BLaER1 (cell line): ENCODE measurements around the gene TLX2.

Source experiments
- H3K27ac ChIP-seq: shearing (Covaris generic); formaldehyde crosslinking; 2 replicates; pipeline ENCODE4 v1.8.1; 2022
- H3K27me3 ChIP-seq: shearing (Covaris generic); formaldehyde crosslinking; 2 replicates; pipeline ENCODE4 v1.8.1; 2022
- H3K36me3 ChIP-seq: shearing (Covaris generic); formaldehyde crosslinking; 2 replicates; pipeline ENCODE4 v1.8.1; 2022
- H3K4me1 ChIP-seq: shearing (Covaris generic); formaldehyde crosslinking; 2 replicates; pipeline ENCODE4 v1.8.1; 2022
- H3K4me2 ChIP-seq: shearing (Covaris generic); formaldehyde crosslinking; 2 replicates; pipeline ENCODE4 v1.8.1; 2022
- H3K4me3 ChIP-seq: shearing (Covaris generic); formaldehyde crosslinking; 2 replicates; pipeline ENCODE4 v1.8.1; 2022
- H3K9ac ChIP-seq: shearing (Covaris generic); formaldehyde crosslinking; 2 replicates; pipeline ENCODE4 v1.8.1; 2022
- H3K9me3 ChIP-seq: shearing (Covaris generic); formaldehyde crosslinking; 2 replicates; pipeline ENCODE4 v1.8.1; 2022
- H4K20me1 ChIP-seq: shearing (Covaris generic); formaldehyde crosslinking; 2 replicates; pipeline ENCODE4 v1.8.1; 2022
- Cebpa-rat ChIP-seq: shearing (Covaris generic); IDR thresholded peaks from 2 replicates; pipeline ENCODE4 v1.8.1; 2022

The TLX2 gene

DNA sequence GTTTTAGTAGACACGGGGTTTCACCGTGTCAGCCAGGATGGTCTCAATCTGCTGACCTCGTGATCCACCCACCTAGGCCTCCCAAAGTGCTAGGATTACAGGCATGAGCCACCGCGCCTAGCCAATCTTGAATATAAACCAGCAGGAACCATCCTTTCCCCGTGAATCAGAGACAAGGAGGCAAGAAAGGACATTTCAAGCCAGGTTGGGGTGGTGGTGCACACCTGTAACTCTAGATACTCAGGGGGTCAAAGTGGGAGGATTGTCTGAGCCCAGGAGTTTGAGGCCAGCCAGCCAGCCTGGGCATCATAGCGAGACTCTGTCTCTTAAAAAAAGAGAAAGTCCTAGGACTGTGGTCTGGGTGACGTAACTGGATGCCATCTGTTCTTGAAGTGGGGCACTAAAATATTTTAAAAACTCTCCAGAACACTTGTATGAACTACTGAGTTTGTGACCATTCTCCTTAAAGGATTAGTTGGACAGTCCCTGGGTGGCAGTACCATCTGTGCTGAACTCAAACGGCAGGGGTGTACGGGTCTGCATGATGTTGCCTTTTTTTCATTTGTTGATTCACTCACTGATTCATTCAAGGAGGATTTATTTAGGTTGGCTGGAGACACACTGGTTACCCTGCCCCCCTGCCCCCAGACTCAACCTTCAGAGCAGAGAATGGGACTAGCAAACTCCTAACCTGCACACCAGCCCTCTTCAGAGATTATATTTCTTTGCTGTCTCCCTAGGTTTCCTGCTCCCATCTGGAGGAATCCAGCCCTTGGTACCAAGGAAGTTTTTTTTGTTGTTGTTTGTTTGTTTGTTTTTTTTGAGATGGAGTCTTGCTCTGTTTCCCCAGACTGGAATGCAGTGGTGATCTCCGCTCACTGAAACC lies 2.9 kb upstream of the TLX2 start:
- TF ChIP-seq Cebpa-rat: no peak
- peaks cover 34% of the 10 kb centered on the region for H4K20me1 ChIP-seq
- H3K27me3 ChIP-seq: peaks cover 84% of the 10 kb centered on the region
- H3K9me3 ChIP-seq: peaks cover 24% of the 10 kb centered on the region; the same call in 1 of the 2 replicates
- peaks cover 32% of the 10 kb centered on the region for H3K4me1 ChIP-seq
- no peak overlapping the region for H3K9ac ChIP-seq
- H3K4me3 ChIP-seq: no peak overlapping the region
- H3K27ac ChIP-seq: no peak overlapping the region
- no peaks in the 10 kb centered on the region for H3K36me3 ChIP-seq
- H3K4me2 ChIP-seq: no peak overlapping the region

DNA sequence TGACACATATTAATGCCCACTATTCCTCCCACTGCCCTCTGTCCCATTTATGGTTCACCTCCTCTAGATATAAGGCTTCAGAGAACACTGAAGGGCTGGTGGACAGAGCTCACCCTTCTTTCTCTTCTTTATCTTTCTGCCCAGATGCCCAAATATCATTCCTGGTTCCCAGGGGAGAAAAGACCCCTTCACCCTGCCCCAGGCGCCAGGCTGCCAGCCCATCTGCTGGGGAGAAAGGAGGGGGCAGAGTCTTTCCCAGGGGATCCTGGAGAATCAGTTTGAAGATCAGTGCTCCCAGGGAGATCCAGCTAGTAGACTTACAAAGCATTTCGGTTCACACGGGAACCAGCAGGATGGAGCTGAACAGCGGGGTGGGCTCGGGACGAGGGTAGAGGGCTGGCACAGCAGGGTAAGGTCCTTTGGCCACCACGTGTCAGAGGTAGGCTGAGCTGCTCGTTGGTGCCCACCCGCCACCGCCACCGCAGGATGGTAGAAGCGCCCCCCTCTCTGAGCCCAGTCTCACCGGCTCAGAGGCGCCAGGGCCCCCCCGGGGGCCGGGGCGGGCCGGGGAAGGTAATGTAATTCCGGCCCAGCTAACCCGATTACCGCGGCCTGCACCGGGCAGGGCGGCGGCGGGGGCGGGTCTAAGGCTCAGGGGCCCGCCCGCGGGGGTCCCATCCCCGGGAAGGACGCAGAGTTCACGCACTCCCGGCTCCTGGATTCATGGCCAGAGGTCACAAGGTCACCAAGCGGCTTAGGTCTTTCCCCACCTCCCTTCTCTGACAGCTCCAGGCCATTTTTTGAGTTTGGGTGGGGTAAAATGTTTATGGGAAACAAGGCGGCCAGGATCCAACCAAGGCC lies 1.3 kb upstream of the TLX2 start:
- Histone ChIP-seq H4K20me1 (peaks cover 39% of the 10 kb centered on the region), H3K36me3 (no peaks in the 10 kb centered on the region), H3K27ac (no peak overlapping the region), H3K4me3 (no peak overlapping the region), H3K4me1 (peaks cover 22% of the 10 kb centered on the region), H3K4me2 (no peak overlapping the region), H3K9ac (no peak overlapping the region), H3K9me3 (peaks cover 27% of the 10 kb centered on the region; the same call in 1 of the 2 replicates), H3K27me3 (peaks cover 100% of the 10 kb centered on the region)
- no peak for TF ChIP-seq Cebpa-rat

DNA sequence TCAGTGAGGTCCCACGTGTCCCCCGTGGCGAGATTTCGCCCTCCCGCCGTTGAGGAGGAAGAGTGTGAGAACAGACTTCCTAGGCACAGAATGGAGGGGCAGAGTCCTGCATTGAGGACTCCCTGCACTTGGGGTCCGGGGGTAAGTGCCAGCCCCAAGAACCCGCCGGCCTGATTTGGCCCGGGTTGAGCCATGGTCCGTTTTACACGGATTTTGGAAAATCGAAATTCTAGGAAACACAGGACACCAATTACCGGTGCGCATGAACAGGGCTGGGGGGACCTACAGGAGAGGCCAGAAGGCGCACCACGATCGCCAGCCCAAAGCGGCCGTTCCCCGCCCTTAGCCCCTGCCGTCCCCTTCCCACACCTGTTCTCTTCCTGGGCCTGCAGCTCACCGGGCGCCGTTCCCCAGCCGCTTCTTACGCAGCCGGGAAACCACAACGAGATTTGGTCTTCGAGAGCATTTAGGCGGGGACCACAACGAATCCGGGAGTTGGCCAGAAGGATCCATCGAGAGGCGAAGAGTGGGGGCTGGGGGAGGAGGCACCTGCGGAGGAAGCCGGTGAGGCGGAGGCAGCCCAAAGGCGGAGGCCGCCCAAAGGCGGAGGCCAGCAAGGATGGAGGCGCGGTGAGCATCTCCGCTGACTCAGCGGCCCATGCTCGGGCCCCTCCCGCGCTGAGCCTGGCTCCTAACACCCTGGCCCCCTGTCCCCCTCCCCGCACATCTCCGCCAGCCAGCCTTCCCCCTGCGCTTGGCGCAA lies 464 bp upstream of the TLX2 start:
- peaks cover 16% of the 10 kb centered on the region for H3K4me1 ChIP-seq
- no peak overlapping the region for H3K27ac ChIP-seq
- H3K27me3 ChIP-seq: peaks cover 100% of the 10 kb centered on the region
- no peaks in the 10 kb centered on the region for H3K36me3 ChIP-seq
- H3K4me3 ChIP-seq: 0 out of 2 replicates have a peak overlapping the region, but pooled peaks have one; percentile 41
- H4K20me1 ChIP-seq: peaks cover 39% of the 10 kb centered on the region
- peaks cover 27% of the 10 kb centered on the region; the same call in 1 of the 2 replicates for H3K9me3 ChIP-seq
- TF ChIP-seq Cebpa-rat: no peak
- H3K9ac ChIP-seq: no peak overlapping the region
- peak overlapping the region; percentile 47 for H3K4me2 ChIP-seq

DNA sequence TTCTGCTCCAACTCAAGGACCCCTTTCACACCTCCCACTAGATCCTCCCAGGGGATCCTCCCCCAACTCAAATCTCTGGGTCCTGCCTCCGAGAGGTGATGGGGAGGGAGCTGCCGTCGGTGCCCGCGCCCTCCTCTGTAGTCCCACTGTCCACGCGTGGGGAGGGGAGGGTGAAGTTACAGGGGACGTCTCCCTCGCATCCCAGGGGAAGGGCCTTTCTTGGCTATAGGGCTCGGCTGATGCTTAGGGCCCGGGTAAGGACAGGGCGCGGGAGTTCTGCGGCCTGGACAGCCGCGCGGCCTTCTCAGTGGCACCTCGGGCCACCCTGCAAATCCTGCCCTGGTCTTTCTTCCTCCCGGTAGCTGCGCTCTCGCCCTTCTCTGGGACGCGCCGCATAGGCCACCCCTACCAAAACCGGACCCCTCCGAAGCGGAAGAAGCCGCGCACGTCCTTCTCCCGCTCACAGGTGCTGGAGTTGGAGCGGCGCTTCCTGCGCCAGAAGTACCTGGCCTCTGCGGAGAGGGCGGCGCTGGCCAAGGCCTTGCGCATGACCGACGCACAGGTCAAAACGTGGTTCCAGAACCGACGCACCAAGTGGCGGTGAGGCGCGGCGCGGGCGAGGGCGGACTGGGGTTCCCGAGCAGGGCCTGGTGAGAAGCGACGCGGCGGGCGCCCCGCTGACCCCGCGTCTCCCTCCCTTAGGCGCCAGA lies 1.2 kb downstream of the TLX2 start:
- no peak for TF ChIP-seq Cebpa-rat
- Histone ChIP-seq H3K4me1 (peaks cover 16% of the 10 kb centered on the region), H4K20me1 (peaks cover 39% of the 10 kb centered on the region), H3K9ac (no peak overlapping the region), H3K27me3 (peaks cover 100% of the 10 kb centered on the region), H3K4me2 (peak overlapping the region; percentile 47; the same call in 1 of the 2 replicates), H3K36me3 (no peaks in the 10 kb centered on the region), H3K4me3 (0 out of 2 replicates have a peak overlapping the region, but pooled peaks have one; percentile 41), H3K27ac (no peak overlapping the region), H3K9me3 (peaks cover 27% of the 10 kb centered on the region; the same call in 1 of the 2 replicates)

DNA sequence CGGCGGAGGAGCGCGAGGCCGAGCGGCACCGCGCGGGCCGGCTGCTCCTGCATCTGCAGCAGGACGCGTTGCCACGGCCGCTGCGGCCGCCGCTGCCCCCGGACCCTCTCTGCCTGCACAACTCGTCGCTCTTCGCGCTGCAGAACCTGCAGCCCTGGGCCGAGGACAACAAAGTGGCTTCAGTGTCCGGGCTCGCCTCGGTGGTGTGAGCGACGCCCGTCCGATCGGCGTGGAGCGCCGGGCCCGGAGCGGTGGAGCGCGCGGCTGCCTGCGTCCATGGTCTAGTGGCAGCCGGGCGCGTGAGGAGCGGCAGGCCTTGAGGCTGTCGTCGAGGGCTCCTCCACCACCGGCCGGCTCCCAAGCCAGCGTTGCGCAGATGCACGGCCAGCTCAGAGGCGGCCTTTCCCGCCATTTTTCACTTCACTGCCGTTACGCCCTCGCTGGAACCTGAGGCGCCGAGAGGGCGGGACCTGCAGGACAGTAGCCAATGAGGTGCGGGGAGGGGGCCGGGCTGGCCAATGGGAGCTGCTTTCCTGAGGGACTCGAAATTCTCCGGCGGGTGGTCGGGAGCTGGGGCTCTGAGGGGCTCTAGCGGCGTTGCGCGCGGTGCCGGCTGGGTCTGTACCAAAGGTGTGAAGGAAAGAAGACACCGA lies 1.9 kb downstream of the TLX2 start:
- Histone ChIP-seq H3K27me3 (peaks cover 97% of the 10 kb centered on the region), H4K20me1 (peaks cover 39% of the 10 kb centered on the region), H3K9me3 (peaks cover 27% of the 10 kb centered on the region; the same call in 1 of the 2 replicates), H3K4me2 (no peak overlapping the region), H3K36me3 (no peaks in the 10 kb centered on the region), H3K27ac (no peak overlapping the region), H3K9ac (no peak overlapping the region), H3K4me3 (no peak overlapping the region), H3K4me1 (peaks cover 16% of the 10 kb centered on the region)
- no peak for TF ChIP-seq Cebpa-rat

DNA sequence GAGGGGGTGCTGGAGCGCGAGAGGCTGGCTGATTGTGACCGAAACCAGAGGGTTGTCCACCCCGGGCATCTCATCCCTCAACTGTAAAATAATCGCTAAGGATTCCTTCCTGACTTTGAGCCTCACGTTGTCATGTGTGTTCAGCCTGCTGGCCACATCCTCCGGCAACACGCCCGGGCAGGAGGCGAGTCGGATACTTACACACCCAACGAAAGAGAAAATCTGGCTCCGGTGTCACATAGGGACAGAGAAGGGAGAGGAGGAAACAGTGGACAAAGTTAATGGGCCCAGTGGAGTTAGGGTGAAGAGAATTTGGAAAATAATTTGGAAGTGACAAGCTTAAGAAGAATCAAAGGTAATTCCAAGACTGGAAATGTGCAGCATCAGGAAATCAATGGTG lies 2.4 kb downstream of the TLX2 start:
- no peak for TF ChIP-seq Cebpa-rat
- no peak overlapping the region for H3K9ac ChIP-seq
- no peak overlapping the region for H3K4me2 ChIP-seq
- H4K20me1 ChIP-seq: peaks cover 39% of the 10 kb centered on the region
- H3K27me3 ChIP-seq: peaks cover 92% of the 10 kb centered on the region
- H3K4me3 ChIP-seq: no peak overlapping the region
- no peak overlapping the region for H3K27ac ChIP-seq
- H3K9me3 ChIP-seq: peaks cover 27% of the 10 kb centered on the region; the same call in 1 of the 2 replicates
- peaks cover 16% of the 10 kb centered on the region for H3K4me1 ChIP-seq
- H3K36me3 ChIP-seq: no peaks in the 10 kb centered on the region

DNA sequence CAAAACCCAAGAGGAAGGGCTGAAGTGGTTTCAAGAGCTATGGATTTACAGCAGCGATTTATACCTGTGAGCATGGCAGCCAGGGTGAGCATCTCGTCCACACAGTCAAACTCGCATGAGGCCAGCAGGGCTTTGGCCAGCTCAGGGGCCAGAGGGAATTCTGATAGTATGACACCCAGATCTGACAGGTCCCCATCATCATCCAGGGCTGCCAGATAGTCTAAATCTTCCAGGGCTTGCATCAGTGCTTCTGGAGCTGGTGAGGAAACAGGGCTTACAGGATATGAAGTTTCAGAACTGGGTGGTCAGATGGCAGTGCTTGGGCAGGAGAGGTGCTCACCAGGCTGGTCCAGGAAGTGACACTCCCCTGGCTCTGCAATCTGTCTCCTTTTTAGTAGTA lies 8.3 kb downstream of the TLX2 start:
- Histone ChIP-seq H3K27me3 (peaks cover 33% of the 10 kb centered on the region), H3K4me2 (no peak overlapping the region), H3K4me1 (peaks cover 5% of the 10 kb centered on the region), H3K9ac (no peak overlapping the region), H3K9me3 (no peaks in the 10 kb centered on the region), H3K27ac (no peak overlapping the region), H3K4me3 (no peak overlapping the region), H3K36me3 (peaks cover 23% of the 10 kb centered on the region), H4K20me1 (no peaks in the 10 kb centered on the region; the same call in 1 of the 2 replicates)
- no peak for TF ChIP-seq Cebpa-rat

DNA sequence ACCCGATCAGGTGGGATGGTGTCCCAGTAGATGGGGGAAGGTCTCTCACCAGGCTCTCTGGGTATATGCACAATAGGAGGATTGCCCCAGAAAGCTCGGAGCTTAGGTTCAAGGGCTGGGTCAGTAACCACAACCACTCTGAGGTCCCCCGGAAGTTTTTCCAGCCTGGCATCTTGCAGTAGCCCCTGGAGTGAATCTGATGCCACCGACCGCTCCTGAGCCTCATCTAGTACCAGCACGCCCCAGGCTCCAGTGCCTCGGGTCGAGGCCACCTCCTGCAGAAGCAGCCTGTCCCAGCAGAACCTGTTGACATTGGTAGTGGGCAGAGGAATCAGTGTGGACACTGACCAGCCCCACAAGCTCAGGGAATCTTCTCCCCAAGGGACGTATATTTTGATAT lies 9.8 kb downstream of the TLX2 start:
- peaks cover 18% of the 10 kb centered on the region for H3K27me3 ChIP-seq
- no peak overlapping the region for H3K27ac ChIP-seq
- peaks cover 11% of the 10 kb centered on the region for H4K20me1 ChIP-seq
- H3K9ac ChIP-seq: no peak overlapping the region
- TF ChIP-seq Cebpa-rat: no peak
- no peak overlapping the region for H3K4me3 ChIP-seq
- H3K36me3 ChIP-seq: peaks cover 31% of the 10 kb centered on the region
- H3K9me3 ChIP-seq: no peaks in the 10 kb centered on the region
- no peak overlapping the region for H3K4me2 ChIP-seq
- peaks cover 20% of the 10 kb centered on the region for H3K4me1 ChIP-seq
